ENCODE results near the gene CCNG1.

GRCh38 chr5:163478982-163479271, 41.5 kb downstream of the CCNG1 start:
- TF ChIP-seq POLR2A (IDR thresholded peaks at IDR 0.05) (no peak), CTCF (IDR thresholded peaks at IDR 0.05) (no peak)

Measured in adrenal gland (tissue), 5 donors.